Smooth muscle cell (in vitro differentiated cells): ENCODE data around the gene IMMP2L. TPM values are rescaled to one million over a fixed set of nuclear protein-coding genes. Genes with fewer than 3 reads are reported as not detected.

Source experiments
- DNase-seq: peaks from one replicate; lab custom pipeline; 2025; ENCODE audit not compliant: unreplicated experiment; lab: John Stamatoyannopoulos, UW
- H2AFZ ChIP-seq: fragments of 200-600 bp; sonication (generic); 2 replicates; pipeline ENCODE4 v1.6.0; 2016; ENCODE audit warnings: antibody characterized with exemption, low read depth, mild to moderate bottlenecking
- H3F3A ChIP-seq: fragments of 200-600 bp; sonication (generic); 2 replicates; pipeline ENCODE4 v1.6.0; 2017; ENCODE audit warnings: antibody characterized with exemption, low read depth
- H3K27ac ChIP-seq: fragments of 200-600 bp; sonication (generic); 2 replicates; pipeline ENCODE4 v1.5.1; 2016; ENCODE audit warnings: low read depth, mild to moderate bottlenecking
- H3K27me3 ChIP-seq: fragments of 200-600 bp; sonication (generic); 2 replicates; pipeline ENCODE4 v1.6.1; 2016; ENCODE audit warnings: low read depth, mild to moderate bottlenecking
- H3K36me3 ChIP-seq: fragments of 200-600 bp; sonication (generic); 2 replicates; pipeline ENCODE4 v1.5.1; 2016; ENCODE audit warnings: low read depth
- H3K4me1 ChIP-seq: fragments of 200-600 bp; sonication (generic); 2 replicates; pipeline ENCODE4 v1.5.1; 2016; ENCODE audit warnings: low read depth
- H3K4me2 ChIP-seq: fragments of 200-600 bp; sonication (generic); 2 replicates; pipeline ENCODE4 v1.6.0; 2016; ENCODE audit warnings: mild to moderate bottlenecking
- H3K4me3 ChIP-seq: fragments of 200-600 bp; sonication (generic); 2 replicates; pipeline ENCODE4 v1.5.1; 2016; ENCODE audit warnings: mild to moderate bottlenecking
- H3K79me2 ChIP-seq: fragments of 200-600 bp; sonication (generic); 2 replicates; pipeline ENCODE4 v1.6.0; 2016; ENCODE audit warnings: low read depth, mild to moderate bottlenecking
- H3K9ac ChIP-seq: fragments of 200-600 bp; sonication (generic); 2 replicates; pipeline ENCODE4 v1.6.0; 2016; ENCODE audit warnings: low read depth
- H3K9me3 ChIP-seq: fragments of 200-600 bp; sonication (generic); replicated peaks from 2 replicates; pipeline ENCODE4 v1.5.1; 2016; ENCODE audit warnings: low read depth
- H4K20me1 ChIP-seq: fragments of 200-600 bp; sonication (generic); 2 replicates; pipeline ENCODE4 v1.6.0; 2016; ENCODE audit warnings: low read depth
- WGBS: methylation state at CpG from one replicate; pipeline ENCODE4 v1.1.7; 2016; ENCODE audit warnings: low lambda C conversion rate; 5-methylcytosine and 5-hydroxymethylcytosine counted together
- polyA plus RNA-seq: library from polyadenylated mRNA; unstranded; fragments of >200 nt; fragmentation: Nextera tagmentation; extraction: Ambion mirVana; gene quantifications from 2 replicates; pipeline ENCODE4 v1.2.1, GENCODE V29; 2016
- total RNA-seq: library from RNA; depleted of rRNA; stranded (reverse); fragments of >200 nt; gene quantifications from 2 replicates; pipeline ENCODE4 v1.2.3, GENCODE V29; 2014
- TF ChIP-seq, protein P1 (sequence below): fragments of 200-600 bp; sonication (generic); IDR thresholded peaks from 2 replicates; pipeline ENCODE4 v1.5.1; 2017; ENCODE audit warnings: borderline replicate concordance, mild to moderate bottlenecking, antibody characterized with exemption; ENCODE audit not compliant: insufficient read depth, poor library complexity, severe bottlenecking

Gene IMMP2L
- total and polyA plus RNA-seq, 2 experiments from 2014 or later = 10.9 to 11.1 TPM

DNA sequence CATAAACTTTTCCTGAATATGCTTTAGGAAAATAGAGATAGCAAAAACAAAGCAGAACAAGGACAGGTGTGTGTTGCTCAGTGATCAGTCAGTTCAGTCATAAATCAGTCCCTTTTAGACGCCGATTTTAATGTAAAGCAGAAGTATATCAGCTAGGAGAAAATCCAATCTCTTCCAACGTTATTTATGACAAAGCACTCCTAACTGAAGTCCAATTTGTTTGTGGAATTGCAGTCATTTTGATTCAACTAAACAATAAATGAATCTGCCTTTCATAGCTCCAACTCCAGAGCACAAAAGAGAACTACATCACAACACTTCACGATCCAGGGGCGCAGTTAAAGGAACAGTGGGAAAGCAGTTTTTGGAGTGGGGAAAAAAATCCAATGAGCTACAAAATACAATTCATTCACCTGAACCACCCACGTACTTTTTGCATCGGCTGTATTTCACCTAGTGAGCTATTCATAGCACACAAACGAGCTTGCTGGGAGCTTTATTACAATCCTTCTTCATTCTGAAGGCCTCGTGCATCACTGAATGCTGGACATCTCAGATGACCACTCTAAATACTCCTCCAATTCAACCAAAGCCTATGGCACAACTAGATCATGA lies 320.0 kb downstream of the IMMP2L start:
- DNase-seq = no peak
- Histone ChIP-seq H3K4me1 (no peaks in the 10 kb centered on the region), H3K36me3 (no peaks in the 10 kb centered on the region), H4K20me1 (no peaks in the 10 kb centered on the region), H3K4me3 (no peak overlapping the region), H3K9ac (no peak overlapping the region), H3F3A (no peaks in the 10 kb centered on the region), H2AFZ (no peak overlapping the region), H3K79me2 (no peaks in the 10 kb centered on the region), H3K27ac (no peak overlapping the region), H3K4me2 (no peak overlapping the region), H3K27me3 (no peaks in the 10 kb centered on the region), H3K9me3 (no peaks in the 10 kb centered on the region)
- TF ChIP-seq, protein P1, sequence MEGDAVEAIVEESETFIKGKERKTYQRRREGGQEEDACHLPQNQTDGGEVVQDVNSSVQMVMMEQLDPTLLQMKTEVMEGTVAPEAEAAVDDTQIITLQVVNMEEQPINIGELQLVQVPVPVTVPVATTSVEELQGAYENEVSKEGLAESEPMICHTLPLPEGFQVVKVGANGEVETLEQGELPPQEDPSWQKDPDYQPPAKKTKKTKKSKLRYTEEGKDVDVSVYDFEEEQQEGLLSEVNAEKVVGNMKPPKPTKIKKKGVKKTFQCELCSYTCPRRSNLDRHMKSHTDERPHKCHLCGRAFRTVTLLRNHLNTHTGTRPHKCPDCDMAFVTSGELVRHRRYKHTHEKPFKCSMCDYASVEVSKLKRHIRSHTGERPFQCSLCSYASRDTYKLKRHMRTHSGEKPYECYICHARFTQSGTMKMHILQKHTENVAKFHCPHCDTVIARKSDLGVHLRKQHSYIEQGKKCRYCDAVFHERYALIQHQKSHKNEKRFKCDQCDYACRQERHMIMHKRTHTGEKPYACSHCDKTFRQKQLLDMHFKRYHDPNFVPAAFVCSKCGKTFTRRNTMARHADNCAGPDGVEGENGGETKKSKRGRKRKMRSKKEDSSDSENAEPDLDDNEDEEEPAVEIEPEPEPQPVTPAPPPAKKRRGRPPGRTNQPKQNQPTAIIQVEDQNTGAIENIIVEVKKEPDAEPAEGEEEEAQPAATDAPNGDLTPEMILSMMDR = no peak
- WGBS = 90% methylated on average over 9 of the region's 9 CpGs

GRCh38 chr7:111240371-111240770 lies 321.9 kb downstream of the IMMP2L start:
- Histone ChIP-seq H3K4me3 (no peak overlapping the region), H4K20me1 (no peaks in the 10 kb centered on the region), H3K9ac (no peak overlapping the region), H2AFZ (no peak overlapping the region), H3K27ac (no peak overlapping the region), H3K27me3 (no peaks in the 10 kb centered on the region), H3K79me2 (no peaks in the 10 kb centered on the region), H3K36me3 (no peaks in the 10 kb centered on the region), H3F3A (no peaks in the 10 kb centered on the region), H3K4me1 (no peaks in the 10 kb centered on the region), H3K9me3 (no peaks in the 10 kb centered on the region), H3K4me2 (no peak overlapping the region)
- TF ChIP-seq, protein P1 = no peak
- DNase-seq = no peak
- WGBS = 94% methylated on average over 4 of the region's 4 CpGs

- Histone ChIP-seq H4K20me1 (no peaks in the 10 kb centered on the region), H3K79me2 (no peaks in the 10 kb centered on the region), H3K36me3 (no peaks in the 10 kb centered on the region), H2AFZ (no peak overlapping the region), H3K9me3 (no peaks in the 10 kb centered on the region), H3K27me3 (no peaks in the 10 kb centered on the region), H3F3A (no peaks in the 10 kb centered on the region), H3K9ac (no peak overlapping the region), H3K4me2 (no peak overlapping the region), H3K4me1 (no peaks in the 10 kb centered on the region), H3K4me3 (no peak overlapping the region), H3K27ac (no peak overlapping the region)
- 3% methylated on average over 1 of the region's 1 CpG for WGBS
- TF ChIP-seq, protein P1 = no peak
- DNase-seq = no peak
Measured at GRCh38 chr7:111239437-111239836, 322.9 kb downstream of the IMMP2L start.

- Histone ChIP-seq H3K27me3 (no peaks in the 10 kb centered on the region), H3K4me3 (no peak overlapping the region), H3K9me3 (no peaks in the 10 kb centered on the region), H3K79me2 (no peaks in the 10 kb centered on the region), H3K36me3 (no peaks in the 10 kb centered on the region), H4K20me1 (no peaks in the 10 kb centered on the region), H3K4me1 (no peaks in the 10 kb centered on the region), H3K4me2 (no peak overlapping the region), H3F3A (no peaks in the 10 kb centered on the region), H3K9ac (no peak overlapping the region), H2AFZ (no peak overlapping the region), H3K27ac (no peak overlapping the region)
- no peak for DNase-seq
- 75% methylated on average over 1 of the region's 1 CpG for WGBS
- TF ChIP-seq, protein P1 = no peak
Measured at GRCh38 chr7:111238886-111239285, 323.4 kb downstream of the IMMP2L start.
